Pulmonary artery endothelial cell (primary cell): ENCODE data around the gene VSIG1. TPM values are rescaled to one million over a fixed set of nuclear protein-coding genes. Genes with fewer than 3 reads are reported as not detected.

Experiments
- DNase-seq: peaks from one replicate; pipeline ENCODE4 v3.0.0-alpha.2; 2011; ENCODE audit warnings: low read depth, low spot score
- total RNA-seq: library from RNA; depleted of rRNA; stranded (reverse); fragments of >200 nt; gene quantifications from 2 replicates; pipeline ENCODE4 v1.2.3, GENCODE V29; 2014

Gene VSIG1
- 0.71 and 0.99 TPM in 2 replicates for total RNA-seq

- DNase-seq: no peak
Measured at GRCh38 chrX:108044554-108045256, at the start of gene VSIG1. Gene VSIG1 (plus strand): TSS chrX:108045065. CDS start chrX:108045131, 66 bp downstream.

- no peak for DNase-seq
Measured at GRCh38 chrX:107996124-107996523, 48.7 kb upstream of the VSIG1 start.

GRCh38 chrX:108000751-108001150 is 44.1 kb upstream of the VSIG1 start:
- no peak for DNase-seq

GRCh38 chrX:108001218-108001814 is 43.5 kb upstream of the VSIG1 start:
- DNase-seq: no peak

GRCh38 chrX:108018656-108019381 is 26.0 kb upstream of the VSIG1 start:
- DNase-seq: no peak

GRCh38 chrX:108019382-108019875 is 25.4 kb upstream of the VSIG1 start:
- no peak for DNase-seq

- no peak for DNase-seq
Measured at GRCh38 chrX:108020631-108021030, 24.2 kb upstream of the VSIG1 start.

GRCh38 chrX:108022491-108023089 is 22.3 kb upstream of the VSIG1 start:
- DNase-seq: no peak

GRCh38 chrX:108025376-108025775 is 19.5 kb upstream of the VSIG1 start:
- DNase-seq: no peak

GRCh38 chrX:108025954-108026600 is 18.8 kb upstream of the VSIG1 start:
- DNase-seq: no peak

- no peak for DNase-seq
Measured at GRCh38 chrX:108028854-108029253, 16.0 kb upstream of the VSIG1 start.

- DNase-seq: no peak
Measured at GRCh38 chrX:108029928-108030711, 14.7 kb upstream of the VSIG1 start.

- no peak for DNase-seq
Measured at GRCh38 chrX:108032944-108033343, 11.9 kb upstream of the VSIG1 start.

- DNase-seq: no peak
Measured at GRCh38 chrX:108033890-108034289, 11.0 kb upstream of the VSIG1 start.

- no peak for DNase-seq
Measured at GRCh38 chrX:108034725-108035124, 10.1 kb upstream of the VSIG1 start.

GRCh38 chrX:108036298-108036973 is 8.4 kb upstream of the VSIG1 start:
- DNase-seq: peak; percentile 71

- DNase-seq: no peak
Measured at GRCh38 chrX:108049649-108050048, 4.8 kb downstream of the VSIG1 start.

GRCh38 chrX:108053218-108053617 is 8.4 kb downstream of the VSIG1 start:
- DNase-seq: no peak

- no peak for DNase-seq
Measured at GRCh38 chrX:108055546-108055945, 10.7 kb downstream of the VSIG1 start.

- DNase-seq: no peak
Measured at GRCh38 chrX:108059801-108060200, 14.9 kb downstream of the VSIG1 start.
